ENCODE results near the gene EIF3B.
"Not testable (repeated sequence)": the region's sequence is repeated elsewhere in the genome, so short reads cannot be mapped to it uniquely, and the experiment has no call there.

EIF3B gene

GRCh38 chr7:2331707-2332106 lies 22.9 kb upstream of the EIF3B start:
- Histone ChIP-seq H3K27me3 (no peaks in the 10 kb centered on the region), H3K27ac (no peak overlapping the region), H3K9me3 (no peaks in the 10 kb centered on the region), H3K4me3 (ENCODE audit: low read depth in 1 of 2, low read length in 1 of 2) (no peak overlapping the region), H3K36me3 (no peaks in the 10 kb centered on the region), H3K4me1 (ENCODE audit: control insufficient read depth in 1 of 2, insufficient read depth in 1 of 2, low read depth in 1 of 2, low read length in 1 of 2) (no peaks in the 10 kb centered on the region)
- no peak for TF ChIP-seq CTCF (IDR thresholded peaks at IDR 0.05)

DNA sequence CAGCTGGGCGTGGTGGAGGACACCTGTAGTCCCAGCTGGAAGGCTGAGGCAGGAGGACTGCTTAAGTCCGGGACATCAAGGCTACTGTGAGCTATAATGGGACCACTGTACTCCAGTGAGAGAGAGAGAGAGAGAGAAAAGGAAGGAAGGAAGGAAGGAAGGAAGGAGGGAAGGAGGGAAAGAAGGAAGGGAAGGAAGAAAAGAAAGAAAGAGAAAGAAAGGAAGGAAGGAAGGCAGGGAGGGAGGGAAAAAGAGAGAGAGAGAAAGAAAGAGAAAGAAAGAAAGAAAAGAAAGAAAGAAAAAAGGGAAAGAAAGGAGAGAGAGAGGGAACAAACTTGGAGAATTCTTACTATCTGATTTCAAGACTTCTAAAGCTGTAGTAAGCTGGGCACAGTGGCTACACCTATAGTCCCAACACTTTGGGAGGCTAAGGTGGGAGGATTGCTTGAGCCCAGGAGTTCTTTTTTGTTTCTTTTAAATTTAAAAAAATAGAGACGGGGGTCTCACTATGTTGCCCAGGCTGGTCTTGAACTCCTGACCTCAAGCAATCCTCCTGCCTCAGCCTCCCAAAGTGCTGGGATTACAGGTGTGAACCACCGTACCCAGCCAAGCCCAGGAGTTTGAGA lies 21.9 kb upstream of the EIF3B start:
- not testable (repeated sequence) for H3K4me3 ChIP-seq (ENCODE audit: low read depth in 1 of 2, low read length in 1 of 2); H3K27ac ChIP-seq; H3K9me3 ChIP-seq; H3K36me3 ChIP-seq; H3K4me1 ChIP-seq (ENCODE audit: control insufficient read depth in 1 of 2, insufficient read depth in 1 of 2, low read depth in 1 of 2, low read length in 1 of 2); H3K27me3 ChIP-seq

DNA sequence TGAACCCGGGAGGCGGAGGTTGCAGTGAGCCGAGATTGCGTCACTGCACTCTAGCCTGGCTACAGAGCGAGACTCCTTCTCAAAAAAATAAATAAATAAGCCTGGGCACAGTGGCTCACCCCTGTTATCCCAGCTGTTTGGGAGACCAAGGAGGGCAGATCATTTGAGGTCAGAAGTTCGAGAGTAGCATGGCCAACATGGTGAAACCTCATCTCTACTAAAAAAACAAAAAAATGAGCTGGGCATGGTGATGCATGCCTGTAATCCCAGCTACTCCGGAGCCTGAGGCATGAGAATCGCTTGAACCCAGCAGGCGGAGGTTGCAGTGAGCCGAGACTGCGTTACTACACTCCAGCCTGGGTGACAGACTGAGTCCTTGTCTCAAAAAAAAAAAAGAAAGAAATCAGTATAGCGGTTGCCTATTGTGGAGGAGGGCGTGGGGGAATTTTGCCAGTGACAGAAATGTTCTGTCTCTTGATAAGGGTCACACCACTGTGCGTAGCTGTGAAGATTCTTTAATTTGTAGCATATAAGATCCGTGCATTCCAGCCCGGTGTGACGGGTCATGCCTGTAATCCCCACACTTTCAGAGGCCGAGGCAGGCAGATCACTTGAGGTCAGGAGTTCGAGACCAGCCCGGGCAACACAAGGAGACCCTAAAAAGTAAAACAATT lies 17.9 kb upstream of the EIF3B start:
- no peaks in the 10 kb centered on the region for H3K36me3 ChIP-seq
- no peaks in the 10 kb centered on the region for H3K27me3 ChIP-seq
- H3K27ac ChIP-seq, result no peak overlapping the region
- no peak overlapping the region for H3K4me3 ChIP-seq (ENCODE audit: low read depth in 1 of 2, low read length in 1 of 2)
- no peaks in the 10 kb centered on the region for H3K9me3 ChIP-seq
- TF ChIP-seq CTCF (IDR thresholded peaks at IDR 0.05), result no peak
- no peaks in the 10 kb centered on the region for H3K4me1 ChIP-seq (ENCODE audit: control insufficient read depth in 1 of 2, insufficient read depth in 1 of 2, low read depth in 1 of 2, low read length in 1 of 2)

- not testable (repeated sequence) for H3K4me1 ChIP-seq (ENCODE audit: control insufficient read depth in 1 of 2, insufficient read depth in 1 of 2, low read depth in 1 of 2, low read length in 1 of 2); H3K9me3 ChIP-seq; H3K27ac ChIP-seq; H3K27me3 ChIP-seq; H3K4me3 ChIP-seq (ENCODE audit: low read depth in 1 of 2, low read length in 1 of 2); H3K36me3 ChIP-seq
These were observed 7.1 kb upstream of the EIF3B start for GRCh38 chr7:2347351-2348063.

GRCh38 chr7:2350055-2350454 lies 4.6 kb upstream of the EIF3B start:
- H3K9me3 ChIP-seq, result no peaks in the 10 kb centered on the region
- no peak for TF ChIP-seq CTCF (IDR thresholded peaks at IDR 0.05)
- H3K4me3 ChIP-seq (ENCODE audit: low read depth in 1 of 2, low read length in 1 of 2), result no peak overlapping the region
- H3K4me1 ChIP-seq (ENCODE audit: control insufficient read depth in 1 of 2, insufficient read depth in 1 of 2, low read depth in 1 of 2, low read length in 1 of 2), result peaks cover 7 to 8% of the 10 kb centered on the region in 2 experiments
- H3K27me3 ChIP-seq, result no peaks in the 10 kb centered on the region
- no peak overlapping the region for H3K27ac ChIP-seq
- no peaks in the 10 kb centered on the region for H3K36me3 ChIP-seq

- peaks cover 15 to 16% of the 10 kb centered on the region in 2 experiments for H3K4me1 ChIP-seq (ENCODE audit: control insufficient read depth in 1 of 2, insufficient read depth in 1 of 2, low read depth in 1 of 2, low read length in 1 of 2)
- no peak overlapping the region for H3K27ac ChIP-seq
- H3K36me3 ChIP-seq, result no peaks in the 10 kb centered on the region
- TF ChIP-seq CTCF (IDR thresholded peaks at IDR 0.05), result no peak
- no peak overlapping the region for H3K4me3 ChIP-seq (ENCODE audit: low read depth in 1 of 2, low read length in 1 of 2)
- no peaks in the 10 kb centered on the region for H3K27me3 ChIP-seq
- H3K9me3 ChIP-seq, result no peaks in the 10 kb centered on the region
These were observed 3.8 kb upstream of the EIF3B start for GRCh38 chr7:2350861-2351260.

Data from neutrophil (primary cell).